Small intestine (tissue), 7 donors: ENCODE measurements around the gene LRRC8C. TPM values are rescaled to one million over a fixed set of nuclear protein-coding genes. Genes with fewer than 3 reads are reported as not detected.

Source experiments
- DNase-seq, 2 donors: peaks; one replicate each; pipeline versions ENCODE4 v3.0.0 to v3.0.0-alpha.2; 2013
- FAIRE-seq: peaks from 2 replicates; lab custom pipeline; 2012; peaks lifted over from hg19 to GRCh38; lab: Jason Lieb, UNC
- H3K27ac ChIP-seq, 3 donors: one replicate each; pipeline ENCODE4 v1.5.1; 2013; ENCODE audit warnings: low read length in 2 of 3, mild to moderate bottlenecking in 2 of 3, control low read depth in 1 of 3, inconsistent platforms in 1 of 3, low read depth in 1 of 3, moderate library complexity in 1 of 3
- H3K27me3 ChIP-seq, 3 donors: one replicate each; pipeline ENCODE4 v1.6.1; 2013; ENCODE audit warnings: low read length in 3 of 3, inconsistent platforms in 1 of 3; ENCODE audit not compliant: control insufficient read depth in 3 of 3, insufficient read depth in 3 of 3
- H3K36me3 ChIP-seq, 3 donors: one replicate each; pipeline ENCODE4 v1.6.1; 2013; ENCODE audit warnings: low read length in 3 of 3, inconsistent platforms in 1 of 3, low read depth in 1 of 3, mild to moderate bottlenecking in 1 of 3, moderate library complexity in 1 of 3; ENCODE audit not compliant: control insufficient read depth in 3 of 3, insufficient read depth in 2 of 3
- H3K4me1 ChIP-seq, 3 donors: one replicate each; pipeline ENCODE4 v1.6.1; 2013; ENCODE audit warnings: low read length in 2 of 3, inconsistent platforms in 1 of 3, low read depth in 1 of 3, mild to moderate bottlenecking in 1 of 3, moderate library complexity in 1 of 3; ENCODE audit not compliant: control insufficient read depth in 3 of 3, insufficient read depth in 2 of 3
- H3K4me3 ChIP-seq, 3 donors: one replicate each; pipeline ENCODE4 v1.5.1; 2013; ENCODE audit warnings: low read length in 3 of 3, control low read depth in 1 of 3, inconsistent platforms in 1 of 3, low read depth in 1 of 3, mild to moderate bottlenecking in 1 of 3, moderate library complexity in 1 of 3
- H3K9me3 ChIP-seq, 2 donors: one replicate each; pipeline ENCODE4 v1.6.1; 2013; ENCODE audit warnings: low read depth in 1 of 2, low read length in 1 of 2; ENCODE audit not compliant: control insufficient read depth in 2 of 2, insufficient read depth in 1 of 2
- WGBS, 3 donors: extraction: QIAGEN DNeasy Blood & Tissue Kit; methylation state at CpG; one replicate each; pipeline ENCODE4 v1.1.7; 2013; 5-methylcytosine and 5-hydroxymethylcytosine counted together
- polyA plus RNA-seq, 4 donors: library from polyadenylated mRNA; stranded (reverse) in 3 of 4; unstranded in 1 of 4; fragments of 200-250 nt in 3 of 4; fragments of 120-200 nt in 1 of 4; gene quantifications; one replicate each; pipeline versions ENCODE4 v1.2.1 to v1.2.3, GENCODE V29; 2013
- donor health status: healthy with polysubstance abuse.
- donor health status: control.
- donor health status: control.
- donor health status: Bipolar disorder and iron deficiency.
- donor health status: healthy.

Gene LRRC8C
- polyA plus RNA-seq, 4 donors: 0.22 to 3.2 (median 1.5) TPM

- 89 to 95% (median 93%) methylated on average over 2 of the region's 2 CpGs for WGBS, 3 donors
- FAIRE-seq: no peak
- no peak for DNase-seq
- Histone ChIP-seq H3K4me3 (no peak overlapping the region), H3K27ac (no peak overlapping the region), H3K4me1 (peaks cover 0 to 5% (median 0%) of the 10 kb centered on the region in 3 donors), H3K36me3 (no peaks in the 10 kb centered on the region), H3K9me3 (no peaks in the 10 kb centered on the region), H3K27me3 (no peaks in the 10 kb centered on the region)
Observed at GRCh38 chr1:89723144-89723543, 90.2 kb downstream of the LRRC8C start.

- Histone ChIP-seq H3K9me3 (no peaks in the 10 kb centered on the region), H3K4me3 (no peak overlapping the region), H3K27ac (peak overlapping the region in 1 of 3 donors; percentile 14), H3K36me3 (no peaks in the 10 kb centered on the region), H3K27me3 (no peaks in the 10 kb centered on the region), H3K4me1 (peaks cover 0 to 4% (median 0%) of the 10 kb centered on the region in 3 donors)
- FAIRE-seq: no peak
- no peak for DNase-seq
- WGBS, 3 donors: 57 to 74% (median 67%) methylated on average over 6 of the region's 6 CpGs
Observed at GRCh38 chr1:89723863-89724262, 90.9 kb downstream of the LRRC8C start.

GRCh38 chr1:89724369-89725010 lies 91.6 kb downstream of the LRRC8C start:
- no peak for FAIRE-seq
- H3K27me3 ChIP-seq: no peaks in the 10 kb centered on the region
- 57 to 88% (median 67%) methylated on average over 3 of the region's 3 CpGs for WGBS, 3 donors

GRCh38 chr1:89725011-89725370 lies 92.1 kb downstream of the LRRC8C start:
- H3K9me3 ChIP-seq: no peaks in the 10 kb centered on the region
- FAIRE-seq (no peak), DNase-seq (peak in 1 of 2 donors; percentile 16)
- peak overlapping the region in 2 of 3 donors; percentile 12 to 88 for H3K27ac ChIP-seq
- H3K4me1 ChIP-seq: no peaks in the 10 kb centered on the region
- no peak overlapping the region for H3K4me3 ChIP-seq
- no peaks in the 10 kb centered on the region for H3K36me3 ChIP-seq
- 56 to 80% (median 70%) methylated on average over 4 of the region's 4 CpGs for WGBS, 3 donors
- H3K27me3 ChIP-seq: no peaks in the 10 kb centered on the region

More at GRCh38 chr1:89724369-89725010, 91.6 kb downstream of the LRRC8C start:
- Histone ChIP-seq H3K4me1 (no peaks in the 10 kb centered on the region), H3K4me3 (no peak overlapping the region), H3K36me3 (no peaks in the 10 kb centered on the region), H3K27ac (peak overlapping the region in 2 of 3 donors; percentile 12 to 88), H3K9me3 (no peaks in the 10 kb centered on the region)
- DNase-seq: no peak

GRCh38 chr1:89725631-89726030 lies 92.7 kb downstream of the LRRC8C start:
- H3K4me3 ChIP-seq: no peak overlapping the region
- WGBS, 3 donors: 73 to 86% (median 83%) methylated on average over 4 of the region's 4 CpGs
- H3K4me1 ChIP-seq: no peaks in the 10 kb centered on the region
- H3K9me3 ChIP-seq: no peaks in the 10 kb centered on the region
- no peaks in the 10 kb centered on the region for H3K36me3 ChIP-seq
- FAIRE-seq (no peak), DNase-seq (no peak)
- H3K27me3 ChIP-seq: no peaks in the 10 kb centered on the region
- peak overlapping the region in 1 of 3 donors; percentile 88 for H3K27ac ChIP-seq

GRCh38 chr1:89727517-89728312 lies 94.8 kb downstream of the LRRC8C start:
- WGBS, 3 donors: 77 to 83% (median 80%) methylated on average over 12 of the region's 12 CpGs
- Histone ChIP-seq H3K4me3 (no peak overlapping the region), H3K9me3 (no peaks in the 10 kb centered on the region), H3K4me1 (no peaks in the 10 kb centered on the region), H3K27ac (peak overlapping the region in 1 of 3 donors; percentile 41), H3K27me3 (no peaks in the 10 kb centered on the region), H3K36me3 (no peaks in the 10 kb centered on the region)
- no peak for FAIRE-seq
- no peak for DNase-seq

GRCh38 chr1:89728381-89728780 lies 95.5 kb downstream of the LRRC8C start:
- 54 to 66% (median 56%) methylated on average over 4 of the region's 4 CpGs for WGBS, 3 donors
- no peaks in the 10 kb centered on the region for H3K4me1 ChIP-seq
- no peaks in the 10 kb centered on the region for H3K36me3 ChIP-seq
- peak overlapping the region in 1 of 3 donors; percentile 41 for H3K27ac ChIP-seq
- no peaks in the 10 kb centered on the region for H3K9me3 ChIP-seq
- DNase-seq (no peak), FAIRE-seq (no peak)
- H3K27me3 ChIP-seq: no peaks in the 10 kb centered on the region
- no peak overlapping the region for H3K4me3 ChIP-seq

- Histone ChIP-seq H3K27me3 (no peaks in the 10 kb centered on the region), H3K4me3 (no peak overlapping the region), H3K27ac (no peak overlapping the region), H3K36me3 (no peaks in the 10 kb centered on the region), H3K9me3 (no peaks in the 10 kb centered on the region), H3K4me1 (no peaks in the 10 kb centered on the region)
- WGBS, 3 donors: 84 to 91% (median 86%) methylated on average over 1 of the region's 1 CpG
- FAIRE-seq (no peak), DNase-seq (no peak)
Observed at GRCh38 chr1:89732206-89732605, 99.3 kb downstream of the LRRC8C start.
